ENCODE results near the gene KREMEN2.

KREMEN2 gene

DNA sequence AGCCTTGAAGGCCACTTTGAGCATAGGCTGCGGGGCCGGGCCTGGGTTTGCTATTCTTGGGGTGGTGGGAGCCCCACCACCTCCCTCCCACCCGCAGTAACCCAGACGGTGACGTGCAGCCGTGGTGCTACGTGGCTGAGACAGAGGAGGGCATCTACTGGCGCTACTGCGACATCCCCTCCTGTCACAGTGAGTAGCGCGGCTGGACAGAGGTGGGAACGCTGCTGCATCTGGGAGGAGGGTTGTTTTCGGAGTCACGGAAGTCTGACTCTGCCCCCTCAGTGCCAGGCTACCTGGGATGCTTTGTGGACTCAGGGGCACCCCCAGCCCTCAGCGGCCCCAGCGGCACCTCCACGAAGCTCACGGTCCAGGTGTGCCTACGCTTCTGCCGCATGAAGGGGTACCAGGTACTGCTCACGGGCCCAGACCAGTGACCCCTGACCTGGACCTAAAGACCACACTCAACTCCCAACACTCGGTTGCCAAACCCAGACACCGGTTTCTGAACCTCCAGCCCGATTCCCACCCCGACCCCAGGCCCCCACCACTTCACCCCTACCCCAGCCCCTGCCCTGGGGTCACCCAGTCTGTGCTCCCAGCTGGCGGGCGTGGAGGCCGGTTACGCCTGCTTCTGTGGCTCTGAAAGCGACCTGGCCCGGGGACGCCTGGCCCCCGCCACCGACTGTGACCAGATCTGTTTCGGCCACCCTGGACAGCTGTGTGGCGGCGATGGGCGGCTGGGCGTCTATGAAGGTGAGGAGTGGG lies 2.1 kb downstream of the KREMEN2 start:
- DNase-seq, result no peak

DNA sequence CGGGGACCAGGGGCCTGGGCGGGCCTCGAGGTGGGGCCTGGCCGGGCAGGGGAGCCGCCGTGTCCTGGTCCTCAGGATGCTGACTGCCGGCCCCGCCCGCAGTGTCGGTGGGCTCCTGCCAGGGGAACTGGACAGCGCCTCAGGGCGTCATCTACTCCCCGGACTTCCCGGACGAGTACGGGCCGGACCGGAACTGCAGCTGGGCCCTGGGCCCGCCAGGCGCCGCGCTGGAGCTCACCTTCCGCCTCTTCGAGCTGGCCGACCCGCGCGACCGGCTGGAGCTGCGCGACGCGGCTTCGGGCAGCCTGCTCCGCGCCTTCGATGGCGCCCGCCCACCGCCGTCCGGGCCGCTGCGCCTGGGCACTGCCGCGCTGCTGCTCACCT lies 2.7 kb downstream of the KREMEN2 start:
- DNase-seq, result no peak

DNA sequence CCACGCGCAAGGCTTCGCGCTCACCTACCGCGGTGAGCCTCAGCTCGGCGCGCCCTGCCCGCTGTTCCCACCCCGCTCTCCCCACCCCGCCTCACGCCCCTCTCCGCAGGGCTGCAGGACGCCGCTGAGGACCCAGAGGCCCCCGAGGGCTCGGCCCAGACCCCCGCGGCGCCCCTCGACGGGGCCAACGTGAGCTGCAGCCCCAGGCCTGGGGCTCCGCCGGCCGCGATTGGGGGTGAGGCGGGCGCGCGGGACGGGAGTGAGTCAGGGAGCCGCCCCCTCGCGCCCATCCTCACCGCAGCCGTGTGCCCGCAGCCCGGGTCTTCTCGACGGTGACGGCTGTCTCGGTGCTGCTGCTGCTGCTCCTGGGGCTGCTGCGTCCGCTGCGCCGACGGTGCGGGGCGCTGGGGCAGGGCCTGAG lies 3.1 kb downstream of the KREMEN2 start:
- DNase-seq, result no peak

DNA sequence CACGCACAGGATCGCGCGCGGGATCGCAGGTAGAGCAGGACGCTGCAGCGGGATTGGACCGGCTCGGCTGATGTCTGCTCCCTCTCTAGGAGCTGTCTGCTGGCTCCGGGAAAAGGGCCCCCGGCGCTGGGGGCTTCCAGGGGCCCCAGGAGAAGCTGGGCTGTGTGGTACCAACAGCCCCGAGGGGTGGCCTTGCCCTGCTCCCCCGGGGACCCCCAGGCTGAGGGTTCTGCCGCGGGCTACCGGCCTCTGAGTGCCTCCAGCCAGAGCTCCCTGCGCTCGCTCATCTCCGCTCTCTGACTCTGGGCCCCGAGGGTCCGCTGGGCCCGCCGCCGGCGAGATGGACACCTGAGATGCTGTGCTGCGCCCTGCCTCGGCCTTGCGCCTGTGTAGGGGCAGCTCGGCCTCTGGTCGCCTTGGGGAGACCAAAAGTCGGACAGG lies 3.7 kb downstream of the KREMEN2 start:
- no peak for DNase-seq

DNA sequence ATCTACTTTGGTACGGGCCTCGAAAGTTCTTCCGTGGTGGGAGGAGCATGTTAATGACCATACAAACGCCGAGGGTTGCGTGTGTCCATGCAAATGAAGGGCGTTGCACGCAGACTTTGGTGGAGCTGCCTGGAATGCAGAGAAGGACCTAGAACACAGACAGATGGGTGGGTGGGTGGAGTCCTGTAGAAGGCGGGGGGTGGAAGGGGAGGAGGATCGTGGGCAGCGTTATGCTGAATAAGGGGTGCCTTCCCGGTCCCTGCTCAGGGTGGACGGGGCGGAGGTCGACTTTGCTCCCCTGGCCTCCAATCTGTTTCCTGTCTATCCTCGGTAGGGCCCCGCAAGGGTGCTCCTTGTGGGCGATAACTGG lies 4.3 kb downstream of the KREMEN2 start:
- DNase-seq, result no peak

GRCh38 chr16:2968738-2969544 lies 4.9 kb downstream of the KREMEN2 start, which contains the start of gene PAQR4:
TSS of gene PAQR4 (plus strand) at chr16:2969348. CDS start at chr16:2969675, 327 bp downstream.
- peak; percentile 77 to 89 for DNase-seq

DNA sequence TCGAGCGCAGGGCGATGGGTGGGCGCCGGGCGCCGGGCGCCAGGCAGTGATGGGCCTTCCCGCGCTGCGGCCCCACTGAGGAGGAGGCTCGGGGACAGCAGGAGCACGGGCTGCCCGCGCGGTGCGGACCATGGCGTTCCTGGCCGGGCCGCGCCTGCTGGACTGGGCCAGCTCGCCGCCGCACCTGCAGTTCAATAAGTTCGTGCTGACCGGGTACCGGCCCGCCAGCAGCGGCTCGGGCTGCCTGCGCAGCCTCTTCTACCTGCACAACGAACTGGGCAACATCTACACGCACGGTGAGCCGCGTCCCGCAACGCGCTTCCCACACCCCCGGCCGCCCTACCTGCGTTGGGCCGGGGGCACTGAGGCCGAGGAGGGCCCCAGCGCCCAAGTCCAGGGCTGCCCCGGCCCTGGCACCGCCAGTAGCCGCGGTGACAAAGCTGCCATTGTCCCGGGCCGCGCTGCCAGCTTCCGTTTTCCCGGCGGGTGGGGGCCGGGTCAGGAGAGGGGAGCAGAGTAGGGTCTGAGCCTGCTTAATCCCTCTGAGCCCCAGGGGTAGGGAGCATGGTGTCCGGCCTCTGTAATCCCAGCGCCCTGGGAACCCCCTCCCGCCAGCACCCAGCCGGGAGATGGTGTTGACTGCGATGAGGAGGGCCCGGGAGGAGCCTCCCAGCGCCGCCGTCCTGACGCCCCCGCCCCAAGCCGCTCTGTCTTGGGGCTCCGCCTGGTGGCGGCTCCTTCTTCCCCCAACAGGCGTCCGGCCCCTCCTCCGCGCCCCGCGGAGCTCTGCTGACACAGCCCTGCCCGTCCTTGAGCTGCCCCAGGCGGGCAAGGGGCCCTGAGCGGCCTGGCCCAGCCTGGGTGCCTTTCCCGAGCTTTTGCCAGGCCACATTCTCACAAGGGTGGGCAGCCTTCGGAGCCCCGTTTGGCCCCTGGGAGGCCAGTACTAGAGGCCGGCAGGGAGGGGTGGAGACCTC lies 5.8 kb downstream of the KREMEN2 start:
- peak; percentile 81 to 88 for DNase-seq

GRCh38 chr16:2970563-2970962 lies 6.5 kb downstream of the KREMEN2 start:
- DNase-seq, result no peak

- no peak for DNase-seq
Observed at GRCh38 chr16:2971134-2971984, 7.3 kb downstream of the KREMEN2 start.

DNA sequence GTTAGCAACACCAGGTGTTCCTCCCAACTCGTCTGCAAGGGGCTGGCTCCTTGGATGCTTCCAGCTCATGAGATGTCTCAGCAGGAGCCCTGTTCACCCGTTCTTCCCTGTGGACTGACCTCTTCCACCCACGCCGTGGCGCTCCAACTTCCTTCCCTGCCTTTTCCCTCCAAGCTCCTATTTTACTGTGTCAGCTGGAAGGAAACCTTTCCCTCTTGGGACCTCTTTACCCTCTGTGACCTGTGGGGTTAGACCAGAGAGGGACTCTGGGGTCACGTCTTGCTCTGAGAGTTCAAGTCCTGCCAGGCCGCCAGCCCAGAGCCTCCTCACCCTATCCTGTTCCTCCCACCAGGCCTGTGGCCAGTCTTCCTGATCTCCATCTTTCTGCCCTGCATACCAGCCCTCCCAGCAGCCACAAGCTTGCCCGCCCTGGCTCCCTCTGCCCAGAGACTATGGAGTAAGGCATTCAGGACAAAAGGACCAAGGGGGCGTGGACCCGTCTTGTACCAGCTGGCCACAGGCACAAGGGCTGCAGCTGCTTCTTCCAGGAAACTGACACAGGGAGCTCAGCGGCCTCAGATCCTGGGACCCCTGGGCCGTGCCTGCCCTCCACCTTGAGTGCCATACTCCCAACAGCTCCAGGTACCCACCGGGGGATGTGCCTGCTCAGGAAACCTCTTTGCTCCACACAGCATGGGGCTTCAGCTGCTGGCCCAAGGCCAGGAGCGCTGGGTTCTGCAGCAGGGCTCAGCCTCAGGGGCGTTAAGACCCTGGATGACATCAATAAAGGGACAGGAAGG lies 8.1 kb downstream of the KREMEN2 start:
- no peak for DNase-seq

- no peak for DNase-seq
Observed at GRCh38 chr16:2973093-2973492, 9.0 kb downstream of the KREMEN2 start.

DNA sequence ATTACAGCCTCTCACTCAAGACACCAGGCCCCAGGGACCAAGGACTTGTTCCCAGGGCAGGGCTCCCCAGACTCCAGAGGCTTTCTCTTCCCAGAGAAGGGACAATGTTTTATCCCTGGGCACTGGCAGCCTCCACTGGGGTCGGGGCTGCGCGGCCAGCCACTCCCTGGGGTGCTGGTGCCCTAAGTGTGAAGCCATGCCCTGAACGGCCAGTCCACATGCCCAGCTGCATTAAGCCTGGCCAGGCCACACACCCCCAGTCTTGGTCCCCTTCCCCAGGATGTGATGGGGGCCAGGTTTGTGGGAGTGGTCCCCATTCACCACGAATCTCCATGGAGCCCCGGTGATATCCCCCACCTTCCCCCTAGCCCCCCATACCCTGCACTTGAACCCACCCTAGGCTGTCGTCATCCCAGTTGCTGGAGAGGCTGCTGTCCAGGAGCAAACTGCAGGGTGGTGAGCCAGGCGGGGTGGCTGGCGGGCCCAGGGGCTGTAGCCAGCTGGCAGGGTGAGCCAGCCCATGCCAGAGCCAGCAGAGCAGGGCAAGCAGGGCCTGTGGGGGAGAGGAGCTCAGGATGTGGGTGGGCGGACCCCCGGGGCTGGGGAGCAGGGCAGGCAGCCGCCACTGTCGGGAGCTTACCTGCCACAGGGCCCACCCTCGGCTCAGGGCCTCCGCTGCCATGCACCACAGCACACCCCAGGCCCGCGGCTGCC lies 9.7 kb downstream of the KREMEN2 start:
- no peak for DNase-seq

DNA sequence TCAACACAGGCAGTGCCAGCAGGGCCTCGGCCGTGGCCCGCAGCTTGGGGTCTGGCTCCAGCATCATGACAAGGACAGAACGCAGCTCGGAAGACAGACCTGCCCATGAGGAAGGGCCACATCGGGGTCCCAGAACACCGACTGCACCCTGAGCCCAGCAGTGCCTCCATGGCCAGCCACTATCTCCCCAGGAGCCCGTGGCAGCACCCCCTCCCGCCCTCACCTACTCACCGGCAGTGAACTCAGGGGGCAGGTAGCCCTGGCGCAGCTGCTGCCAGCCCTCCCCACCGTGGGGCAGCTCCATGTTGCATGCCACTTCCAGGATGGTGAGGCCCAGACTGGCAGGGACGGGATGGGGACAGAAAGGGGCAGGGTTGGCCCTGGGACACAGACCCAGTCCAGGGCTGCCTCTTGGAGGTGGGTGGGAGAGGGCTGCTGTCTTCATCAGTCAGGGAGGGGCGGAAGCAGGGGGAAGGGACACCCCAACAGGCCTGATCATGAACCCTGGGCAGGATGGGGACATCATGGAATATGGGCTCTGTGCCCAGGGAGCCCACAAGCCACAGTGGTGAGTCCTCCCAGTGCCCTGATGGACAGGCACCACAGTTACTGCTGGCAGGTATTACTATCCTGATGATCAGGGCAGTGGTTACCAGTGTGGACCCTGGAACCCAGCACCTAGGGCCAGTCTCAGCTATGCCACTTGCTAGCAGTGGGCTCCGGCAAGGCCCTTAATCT lies 10.4 kb downstream of the KREMEN2 start:
- no peak for DNase-seq

DNA sequence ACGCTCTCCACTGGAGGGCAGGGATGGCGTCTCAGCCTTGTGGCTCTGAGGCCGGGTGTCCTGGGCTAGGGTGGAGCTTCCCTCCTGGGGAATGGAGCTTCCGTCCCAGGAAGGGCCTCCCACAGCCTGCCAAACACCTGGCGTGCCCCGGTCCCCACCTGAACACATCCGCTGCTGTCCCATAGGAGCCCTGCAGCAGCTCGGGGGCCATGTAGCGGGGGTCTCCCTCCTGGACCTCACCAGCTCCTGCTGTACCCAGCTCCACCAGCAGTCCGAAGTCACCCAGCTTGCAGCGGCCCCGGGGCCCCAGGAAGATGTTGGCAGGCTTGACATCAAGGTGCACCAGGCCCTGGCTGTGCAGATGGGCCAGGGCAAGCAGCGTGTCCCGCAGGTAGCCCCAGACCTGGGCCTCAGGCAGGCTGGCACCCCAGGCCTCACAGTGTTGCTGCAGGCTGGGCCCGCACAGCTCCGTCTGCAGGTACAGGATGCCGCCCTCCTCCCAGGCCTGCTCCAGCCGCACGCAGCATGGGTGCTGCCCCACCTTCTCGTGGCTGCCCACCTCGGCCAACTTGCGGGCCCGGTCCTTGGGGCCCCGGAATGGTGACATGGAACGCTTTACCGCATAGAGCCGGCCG lies 11.2 kb downstream of the KREMEN2 start:
- DNase-seq, result no peak

DNA sequence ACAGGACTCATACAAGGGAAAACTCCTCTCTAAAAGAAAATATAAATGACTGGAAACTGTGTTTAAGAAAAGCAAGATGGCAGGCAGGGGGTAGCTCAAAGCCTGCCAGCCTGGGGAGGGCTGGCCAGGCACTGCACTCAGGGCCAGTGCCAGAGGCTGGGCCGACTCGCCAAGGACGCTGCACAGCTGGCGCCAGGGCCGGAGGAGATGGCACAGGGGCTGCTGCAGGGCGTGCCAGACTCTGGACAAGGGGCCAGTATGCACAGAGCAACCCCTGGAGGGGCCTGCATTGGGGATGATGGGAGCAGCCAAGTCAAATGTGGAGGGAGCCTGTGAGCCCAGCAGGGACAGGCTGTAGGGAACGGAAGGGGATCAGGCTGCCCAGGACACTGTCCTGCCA lies 12.1 kb downstream of the KREMEN2 start:
- no peak for DNase-seq

DNA sequence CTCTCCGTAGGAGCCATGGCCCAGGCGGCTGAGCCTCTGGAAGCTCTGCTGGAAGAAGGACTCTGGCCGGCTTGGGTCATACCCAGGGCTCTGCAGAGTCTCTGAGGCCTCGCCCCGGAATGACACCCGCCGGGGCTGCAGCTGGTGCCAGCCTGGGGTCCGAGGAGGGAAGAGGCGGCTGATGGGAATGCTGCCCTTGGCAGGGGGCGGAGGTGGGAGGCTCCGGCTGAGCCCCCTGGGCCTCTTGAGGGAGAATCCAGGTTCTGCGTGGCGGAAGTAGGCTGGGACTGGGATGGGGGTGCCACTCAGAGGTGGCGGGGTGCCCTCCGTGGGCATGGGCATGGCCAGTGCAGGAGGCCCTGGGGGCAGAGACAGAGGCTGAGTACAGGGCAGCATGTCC lies 12.6 kb downstream of the KREMEN2 start:
- DNase-seq, result no peak

DNA sequence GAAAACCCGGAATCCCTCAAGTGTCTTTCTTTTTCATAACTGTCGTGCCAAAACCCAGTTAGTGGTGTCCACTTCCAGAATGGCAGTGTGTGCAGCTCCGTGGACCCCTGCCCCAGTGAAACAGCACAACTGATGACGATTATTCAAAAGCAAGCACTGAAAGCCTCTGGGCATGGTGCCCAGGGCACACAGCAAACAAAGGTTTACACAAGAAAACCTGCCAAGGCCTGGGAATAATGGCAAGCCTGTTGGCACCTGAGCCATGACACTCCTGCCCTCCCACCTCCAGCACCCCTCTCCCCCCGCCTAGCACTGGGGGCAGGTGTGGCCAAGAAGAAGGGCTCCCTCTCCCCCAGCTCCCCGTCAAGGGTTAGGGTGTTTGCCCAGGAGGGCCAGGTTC lies 13.4 kb downstream of the KREMEN2 start:
- no peak for DNase-seq

- peak in 1 of 2 donors; percentile 57 for DNase-seq
Observed at GRCh38 chr16:2979669-2980226, 15.7 kb downstream of the KREMEN2 start.
